GM12878 (cell line): Measurements from ENCODE around the gene KRT6C. TPM values are rescaled to one million over a fixed set of nuclear protein-coding genes. Genes with fewer than 3 reads are reported as not detected.

Experiments used
- ATAC-seq: fragments of 200-7000 bp; cut with Tn5 transposase; 3 replicates; pipeline ENCODE4 v1.9.1; 2020; ENCODE audit warnings: mild to moderate bottlenecking, moderate library complexity
- BruUV-seq: library from RNA; stranded (reverse); fragments of 400-500 nt; replicated peaks from 2 replicates; lab custom pipeline; 2021; lab: Mats Ljungman, UMichigan
- CTCF ChIA-PET: fragments of 300-600 bp; sonication (Branson Sonifier 250); formaldehyde crosslinking; extraction: SDS; loops from one replicate; lab custom pipeline; 2021; ENCODE audit warnings: inconsistent platforms; lab: Yijun Ruan, JAX
- POLR2A ChIA-PET: fragments of 350-600 bp; formaldehyde crosslinking; extraction: SDS; loops from one replicate; lab custom pipeline; 2021; ENCODE audit warnings: inconsistent platforms; lab: Charles Lee
- RAD21 ChIA-PET: fragments of 300-600 bp; sonication (Branson Sonifier 250); formaldehyde crosslinking; loops from one replicate; lab custom pipeline; 2023; ENCODE audit warnings: antibody characterized with exemption; ENCODE audit not compliant: unreplicated experiment; lab: Charles Lee
- SMC1A ChIA-PET: fragments of 300-600 bp; sonication (Branson Sonifier 250); formaldehyde crosslinking; loops from one replicate; lab custom pipeline; 2023; ENCODE audit not compliant: unreplicated experiment, uncharacterized antibody; lab: Charles Lee
- DNase-seq: peaks from one replicate; pipeline ENCODE4 v3.0.0-alpha.2; 2011; ENCODE audit warnings: low read depth, low spot score
- FAIRE-seq: peaks from 3 replicates; lab custom pipeline; 2011; peaks lifted over from hg19 to GRCh38; lab: Jason Lieb, UNC
- H2AFZ ChIP-seq: 2 replicates; pipeline ENCODE4 v1.6.0; 2011; ENCODE audit warnings: low read depth, low read length, control low read depth; ENCODE audit not compliant: control insufficient read depth
- H3K27ac ChIP-seq: 2 replicates; pipeline ENCODE4 v1.5.1; 2011; ENCODE audit warnings: control low read depth; ENCODE audit not compliant: control insufficient read depth, insufficient read depth
- H3K27me3 ChIP-seq, 2 experiments: replicated peaks in 1 of 2; 2 replicates each; pipeline versions ENCODE4 v1.6.0 to v1.6.1; 2011; ENCODE audit warnings: low read length in 1 of 2; ENCODE audit not compliant: control insufficient read depth in 2 of 2, insufficient read depth in 2 of 2
- H3K36me3 ChIP-seq, 2 experiments: 2 replicates each; pipeline ENCODE4 v1.5.1; 2011; ENCODE audit warnings: low read length in 1 of 2; ENCODE audit not compliant: control insufficient read depth in 2 of 2, insufficient read depth in 2 of 2
- H3K4me1 ChIP-seq: 2 replicates; pipeline ENCODE4 v1.6.1; 2011; ENCODE audit warnings: mild to moderate bottlenecking, low read length, moderate library complexity, mixed read lengths; ENCODE audit not compliant: control insufficient read depth, insufficient read depth
- H3K4me2 ChIP-seq: 2 replicates; pipeline ENCODE4 v1.6.0; 2011; ENCODE audit warnings: control low read depth; ENCODE audit not compliant: control insufficient read depth, insufficient read depth
- H3K4me3 ChIP-seq: fragments of 200-600 bp; sonication (generic); 2 replicates; pipeline ENCODE4 v1.5.1; 2016
- H3K79me2 ChIP-seq: 2 replicates; pipeline ENCODE4 v1.6.0; 2011; ENCODE audit warnings: low read length; ENCODE audit not compliant: control insufficient read depth, insufficient read depth
- H3K9ac ChIP-seq: 2 replicates; pipeline ENCODE4 v1.8.0; 2011; ENCODE audit warnings: low read length, control low read depth, mixed read lengths; ENCODE audit not compliant: control insufficient read depth, insufficient read depth
- H3K9me3 ChIP-seq: replicated peaks from 3 replicates; pipeline ENCODE4 v1.5.1; 2011; ENCODE audit warnings: mild to moderate bottlenecking, low read length; ENCODE audit not compliant: control insufficient read depth, insufficient read depth
- H4K20me1 ChIP-seq: 2 replicates; pipeline ENCODE4 v1.6.0; 2011; ENCODE audit not compliant: control insufficient read depth, insufficient read depth
- BACH1 ChIP-seq: fragments of 450-650 bp; IDR thresholded peaks from 2 replicates; pipeline ENCODE4 v1.6.1; 2017; ENCODE audit warnings: mild to moderate bottlenecking, borderline replicate concordance
- CBX3 ChIP-seq: fragments of 200-600 bp; sonication (generic); IDR thresholded peaks from 2 replicates; pipeline ENCODE4 v1.6.1; 2016; ENCODE audit warnings: low read depth, borderline replicate concordance
- CEBPB ChIP-seq, 2 experiments: fragments of 150-350 bp in 1 of 2; IDR thresholded peaks; 2 replicates each; pipeline ENCODE4 v1.6.1; 2012 to 2014; ENCODE audit warnings: low read depth in 2 of 2, low read length in 2 of 2, borderline replicate concordance in 1 of 2, inconsistent platforms in 1 of 2
- CTCF ChIP-seq, 3 experiments: IDR thresholded peaks in 2 of 3; conservative IDR thresholded peaks in 1 of 3; 2 replicates each; pipeline ENCODE4 v1.5.1; 2011; ENCODE audit warnings: low read depth in 3 of 3, low read length in 3 of 3, mild to moderate bottlenecking in 3 of 3, control low read depth in 2 of 3, moderate library complexity in 2 of 3, inconsistent platforms in 1 of 3, mixed read lengths in 1 of 3; ENCODE audit not compliant: control insufficient read depth in 2 of 3, insufficient read depth in 1 of 3; ENCODE audit errors: extremely low read depth in 1 of 3
- DPF2 ChIP-seq: fragments of 450-650 bp; IDR thresholded peaks from 2 replicates; pipeline ENCODE4 v1.6.1; 2017; ENCODE audit warnings: mild to moderate bottlenecking
- EZH2 ChIP-seq: IDR thresholded peaks from 2 replicates; pipeline ENCODE4 v1.6.1; 2012; ENCODE audit warnings: low read depth, mild to moderate bottlenecking, control low read depth, inconsistent platforms, low read length, borderline replicate concordance; ENCODE audit not compliant: control insufficient read depth
- MEF2A ChIP-seq: IDR thresholded peaks from 2 replicates; pipeline ENCODE4 v1.6.1; 2011; ENCODE audit warnings: low read depth, mild to moderate bottlenecking, low read length, moderate library complexity; ENCODE audit not compliant: insufficient read depth
- MTA3 ChIP-seq: IDR thresholded peaks from 2 replicates; pipeline ENCODE4 v1.6.1; 2012; ENCODE audit warnings: low read length, inconsistent platforms, borderline replicate concordance
- MXI1 ChIP-seq: fragments of 150-350 bp; IDR thresholded peaks from 2 replicates; pipeline ENCODE4 v1.6.1; 2011; ENCODE audit warnings: low read depth, mild to moderate bottlenecking, inconsistent platforms, low read length, improper control_type of control experiment
- NFYA ChIP-seq: IDR thresholded peaks from 2 replicates; pipeline ENCODE4 v1.6.1; 2011; ENCODE audit warnings: low read depth, mild to moderate bottlenecking, low read length, improper control_type of control experiment, borderline replicate concordance
- NR2C2 ChIP-seq: IDR thresholded peaks from 2 replicates; pipeline ENCODE4 v1.6.1; 2011; ENCODE audit warnings: borderline replicate concordance, low read depth; ENCODE audit not compliant: control insufficient read depth, insufficient read length
- RBBP5 ChIP-seq: fragments of 200-600 bp; sonication (generic); conservative IDR thresholded peaks from 2 replicates; pipeline ENCODE4 v1.6.1; 2016
- SIN3A ChIP-seq: IDR thresholded peaks from 2 replicates; pipeline ENCODE4 v1.6.1; 2012; ENCODE audit warnings: low read depth, low read length, improper control_type of control experiment
- SKIL ChIP-seq: fragments of 450-650 bp; IDR thresholded peaks from 2 replicates; pipeline ENCODE4 v1.6.1; 2017; ENCODE audit warnings: mild to moderate bottlenecking, low read depth, inconsistent platforms; ENCODE audit not compliant: poor library complexity, severe bottlenecking
- SREBF1 ChIP-seq: IDR thresholded peaks from 2 replicates; pipeline ENCODE4 v1.6.1; 2012; ENCODE audit warnings: mild to moderate bottlenecking, low read length
- SUPT20H ChIP-seq: IDR thresholded peaks from 2 replicates; pipeline ENCODE4 v1.6.1; 2011; ENCODE audit warnings: low read depth, mild to moderate bottlenecking, low read length, moderate library complexity, borderline replicate concordance; ENCODE audit not compliant: control insufficient read depth
- TCF12 ChIP-seq: IDR thresholded peaks from 2 replicates; pipeline ENCODE4 v1.6.1; 2011; ENCODE audit warnings: low read depth, mild to moderate bottlenecking, low read length
- WRNIP1 ChIP-seq: IDR thresholded peaks from 2 replicates; pipeline ENCODE4 v1.6.1; 2011; ENCODE audit warnings: low read depth, low read length, improper control_type of control experiment, borderline replicate concordance
- ZBED1 ChIP-seq: IDR thresholded peaks from 2 replicates; pipeline ENCODE4 v1.6.1; 2016; ENCODE audit warnings: borderline replicate concordance
- ZNF622 ChIP-seq: fragments of 450-650 bp; IDR thresholded peaks from 2 replicates; pipeline ENCODE4 v1.6.1; 2017; ENCODE audit warnings: mild to moderate bottlenecking, inconsistent platforms
- WGBS: methylation state at CpG from one replicate; pipeline ENCODE4 v1.1.6; 2016; ENCODE audit warnings: low lambda C conversion rate; ENCODE audit not compliant: insufficient replicate concordance, insufficient coverage; ENCODE audit errors: missing lambda C conversion rate; 5-methylcytosine and 5-hydroxymethylcytosine counted together
- in situ Hi-C: fragments of 300-500 bp; cut with MboI; formaldehyde crosslinking; loops from 9 replicates; pipeline ENCODE4 v1.14.3; 2018; ENCODE audit warnings: mixed read lengths
- intact Hi-C: fragments of 100-400 bp; cut with micrococcal nuclease; formaldehyde crosslinking; loops from one replicate; pipeline ENCODE4 v1.14.2; 2022; ENCODE audit not compliant: unreplicated experiment
- polyA plus RNA-seq, 11 experiments: library from polyadenylated mRNA; depleted of rRNA in 4 of 11; unstranded in 6 of 11; stranded (reverse) in 5 of 11; fragments of >200 nt; fragmentation: Nextera tagmentation in 4 of 11; fragmentation: Illumina TruSeq in 1 of 11; extraction: Ambion mirVana in 4 of 11; extraction: Trizol in 1 of 11; gene quantifications; 1 replicate in 1 of 11; 2 replicates in 10 of 11; pipeline versions ENCODE4 v1.2.1 to v1.2.3, GENCODE V29; 2011 to 2016; ENCODE audit warnings: inconsistent platforms in 2 of 11, missing spikeins in 2 of 11, low read depth in 1 of 11
- total RNA-seq, 4 experiments: library from RNA; depleted of rRNA in 3 of 4; stranded (reverse); fragments of >200 nt in 3 of 4; fragmentation: Illumina TruSeq in 1 of 4; extraction: Trizol in 1 of 4; gene quantifications; 2 replicates each; pipeline versions ENCODE4 v1.2.1 to v1.2.3, GENCODE V29; 2013 to 2021

Gene KRT6C
- total and polyA plus RNA-seq, 10 of the 15 experiments (the other 5 are each of a cell fraction or from before 2014, with no cell fraction given), result not detected

GRCh38 chr12:52474212-52474611 lies 607 bp upstream of the KRT6C start:
- intact Hi-C loops (no loop called here), in situ Hi-C loops (no loop called here)
- Histone ChIP-seq H3K27me3 (no peaks in the 10 kb centered on the region; a peak in 1 of 4 replicates), H3K4me2 (no peak overlapping the region), H3K27ac (no peak overlapping the region), H3K36me3 (no peaks in the 10 kb centered on the region), H3K4me3 (no peak overlapping the region), H3K79me2 (no peaks in the 10 kb centered on the region), H4K20me1 (no peaks in the 10 kb centered on the region), H3K4me1 (no peaks in the 10 kb centered on the region), H2AFZ (no peak overlapping the region), H3K9ac (no peak overlapping the region), H3K9me3 (no peaks in the 10 kb centered on the region; the same call in 2 of the 3 replicates)
- WGBS, result 30% methylated on average over 2 of the region's 2 CpGs
- no TSS peak for BruUV-seq
- ChIA-PET CTCF (no interaction called here), POLR2A (no interaction called here), RAD21 (no interaction called here), SMC1A (no interaction called here)
- TF ChIP-seq SKIL (no peak), CEBPB (IDR thresholded peaks at IDR 0.05; ENCODE audit: borderline replicate concordance in 1 of 2, low read depth in 2 of 2, low read length in 2 of 2) (no peak), NFYA (no peak), ZBED1 (no peak), EZH2 (no peak), NR2C2 (no peak), RBBP5 (no peak), MTA3 (no peak), ZNF622 (no peak), SIN3A (no peak), BACH1 (no peak), TCF12 (no peak), CTCF (IDR thresholded peaks at IDR 0.05 in 2 of 3, conservative IDR thresholded peaks at IDR 0.05 in 1 of 3; ENCODE audit: control insufficient read depth in 2 of 3, extremely low read depth in 1 of 3, insufficient read depth in 1 of 3, low read depth in 3 of 3, low read length in 3 of 3) (no peak), WRNIP1 (no peak), CBX3 (no peak), MXI1 (no peak), DPF2 (no peak), SUPT20H (no peak), SREBF1 (no peak), MEF2A (no peak)
- DNase-seq, result no peak
- no peak for FAIRE-seq
- no peak for ATAC-seq
